ENCODE measurements around the gene PIEZO1. TPM values are rescaled to one million over a fixed set of nuclear protein-coding genes. Genes with fewer than 3 reads are reported as not detected.

Gene PIEZO1
- total and polyA plus RNA-seq, 2 donors from 2014 or later: 103 to 124 TPM

GRCh38 chr16:88713568-88714419 lies 71.2 kb downstream of the PIEZO1 start:
- DNase-seq (no peak), FAIRE-seq (no peak)
- Histone ChIP-seq H3K4me3 (ENCODE audit: low read length in 3 of 3) (no peak overlapping the region), H3K9ac (ENCODE audit: low read length in 3 of 3) (no peak overlapping the region), H3K27ac (ENCODE audit: low read depth in 2 of 2, low read length in 2 of 2) (no peak overlapping the region), H3K4me1 (ENCODE audit: control insufficient read depth in 2 of 3, insufficient read depth in 2 of 3, low read depth in 1 of 3, low read length in 3 of 3) (peaks cover 0 to 4% (median 0%) of the 10 kb centered on the region in 3 donors), H3K36me3 (ENCODE audit: control insufficient read depth in 2 of 3, insufficient read depth in 3 of 3, low read length in 3 of 3) (peaks cover 0 to 14% (median 8%) of the 10 kb centered on the region in 3 donors), H3K27me3 (ENCODE audit: control insufficient read depth, insufficient read depth, low read length) (no peaks in the 10 kb centered on the region), H3K9me3 (ENCODE audit: control insufficient read depth in 2 of 3, insufficient read depth in 1 of 3, low read length in 3 of 3) (no peaks in the 10 kb centered on the region)
- intact Hi-C loops (cut with DNase I): no loop called here
- no peak for TF ChIP-seq CTCF (IDR thresholded peaks at IDR 0.05; ENCODE audit: borderline replicate concordance, extremely low read depth, insufficient read depth)

DNA sequence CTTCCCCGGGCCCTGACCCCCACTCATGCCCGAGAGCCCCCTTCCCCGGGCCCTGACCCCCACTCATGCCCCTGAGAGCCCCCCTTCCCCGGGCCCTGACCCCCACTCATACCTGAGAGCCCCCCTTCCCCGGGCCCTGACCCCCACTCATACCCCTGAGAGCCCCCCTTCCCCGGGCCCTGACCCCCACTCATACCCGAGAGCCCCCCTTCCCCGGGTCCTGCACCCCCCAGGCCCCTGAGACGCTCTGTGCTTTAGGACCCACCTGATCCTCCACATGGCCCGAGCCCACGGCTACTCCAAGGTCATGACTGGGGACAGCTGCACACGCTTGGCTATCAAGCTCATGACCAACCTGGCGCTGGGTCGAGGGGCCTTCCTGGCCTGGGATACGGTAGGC lies 72.0 kb downstream of the PIEZO1 start:
- no peak for TF ChIP-seq CTCF (IDR thresholded peaks at IDR 0.05; ENCODE audit: borderline replicate concordance, extremely low read depth, insufficient read depth)
- peaks cover 0 to 4% (median 0%) of the 10 kb centered on the region in 3 donors for H3K4me1 ChIP-seq (ENCODE audit: control insufficient read depth in 2 of 3, insufficient read depth in 2 of 3, low read depth in 1 of 3, low read length in 3 of 3)
- H3K27me3 ChIP-seq (ENCODE audit: control insufficient read depth, insufficient read depth, low read length): no peaks in the 10 kb centered on the region
- intact Hi-C loops (cut with DNase I): no loop called here
- FAIRE-seq (no peak), DNase-seq (no peak)
- no peaks in the 10 kb centered on the region for H3K9me3 ChIP-seq (ENCODE audit: control insufficient read depth in 2 of 3, insufficient read depth in 1 of 3, low read length in 3 of 3)
- H3K9ac ChIP-seq (ENCODE audit: low read length in 3 of 3): no peak overlapping the region
- no peak overlapping the region for H3K27ac ChIP-seq (ENCODE audit: low read depth in 2 of 2, low read length in 2 of 2)
- H3K36me3 ChIP-seq (ENCODE audit: control insufficient read depth in 2 of 3, insufficient read depth in 3 of 3, low read length in 3 of 3): peaks cover 0 to 12% (median 6%) of the 10 kb centered on the region in 3 donors
- no peak overlapping the region for H3K4me3 ChIP-seq (ENCODE audit: low read length in 3 of 3)

- no peak for TF ChIP-seq CTCF (IDR thresholded peaks at IDR 0.05; ENCODE audit: borderline replicate concordance, extremely low read depth, insufficient read depth)
- H3K27ac ChIP-seq (ENCODE audit: low read depth in 2 of 2, low read length in 2 of 2): no peak overlapping the region
- H3K9ac ChIP-seq (ENCODE audit: low read length in 3 of 3): no peak overlapping the region
- H3K4me1 ChIP-seq (ENCODE audit: control insufficient read depth in 2 of 3, insufficient read depth in 2 of 3, low read depth in 1 of 3, low read length in 3 of 3): peaks cover 0 to 4% (median 0%) of the 10 kb centered on the region in 3 donors
- H3K4me3 ChIP-seq (ENCODE audit: low read length in 3 of 3): no peak overlapping the region
- DNase-seq (no peak), FAIRE-seq (no peak)
- H3K9me3 ChIP-seq (ENCODE audit: control insufficient read depth in 2 of 3, insufficient read depth in 1 of 3, low read length in 3 of 3): no peaks in the 10 kb centered on the region
- intact Hi-C loops (cut with DNase I): no loop called here
- H3K36me3 ChIP-seq (ENCODE audit: control insufficient read depth in 2 of 3, insufficient read depth in 3 of 3, low read length in 3 of 3): peaks cover 0 to 11% (median 6%) of the 10 kb centered on the region in 3 donors
- H3K27me3 ChIP-seq (ENCODE audit: control insufficient read depth, insufficient read depth, low read length): no peaks in the 10 kb centered on the region
Measured at GRCh38 chr16:88712362-88712979, 72.5 kb downstream of the PIEZO1 start.

All from kidney (tissue), 14 donors.